Measurements from ENCODE around the gene RPS19BP1.
A peak's percentile ranks its signal among the peaks of the same experiment; 100 is the strongest.
"Not testable (repeated sequence)": the region's sequence is repeated elsewhere in the genome, so short reads cannot be mapped to it uniquely, and the experiment has no call there.

RPS19BP1 gene

GRCh38 chr22:39514373-39514973 lies 18.1 kb downstream of the RPS19BP1 start:
- peak in 1 of 2 donors; percentile 51 for DNase-seq (ENCODE audit: low read depth in 2 of 2)

- DNase-seq (ENCODE audit: low read depth in 2 of 2): no peak
Measured at GRCh38 chr22:39513791-39514190, 18.8 kb downstream of the RPS19BP1 start.

GRCh38 chr22:39512026-39512425 lies 20.5 kb downstream of the RPS19BP1 start:
- DNase-seq (ENCODE audit: low read depth in 2 of 2): no peak

- no peak for DNase-seq (ENCODE audit: low read depth in 2 of 2)
Measured at GRCh38 chr22:39511226-39511625, 21.3 kb downstream of the RPS19BP1 start.

GRCh38 chr22:39510529-39511149 lies 21.9 kb downstream of the RPS19BP1 start:
- DNase-seq (ENCODE audit: low read depth in 2 of 2): no peak

GRCh38 chr22:39508393-39508792 lies 24.2 kb downstream of the RPS19BP1 start:
- DNase-seq (ENCODE audit: low read depth in 2 of 2): no peak

GRCh38 chr22:39507021-39507420 lies 25.5 kb downstream of the RPS19BP1 start:
- DNase-seq (ENCODE audit: low read depth in 2 of 2): not testable (repeated sequence)

GRCh38 chr22:39504071-39504470 lies 28.5 kb downstream of the RPS19BP1 start:
- DNase-seq (ENCODE audit: low read depth in 2 of 2): no peak

GRCh38 chr22:39503630-39504029 lies 28.9 kb downstream of the RPS19BP1 start:
- DNase-seq (ENCODE audit: low read depth in 2 of 2): no peak

- DNase-seq (ENCODE audit: low read depth in 2 of 2): no peak
Measured at GRCh38 chr22:39502789-39503409, 29.6 kb downstream of the RPS19BP1 start.

- DNase-seq (ENCODE audit: low read depth in 2 of 2): peak; percentile 86 to 91
Measured at GRCh38 chr22:39502109-39502788, 30.3 kb downstream of the RPS19BP1 start, which contains the start of gene MIEF1. Gene MIEF1 (plus strand): TSS chr22:39502290. CDS start chr22:39511295, 9,005 bp downstream.

- no peak for DNase-seq (ENCODE audit: low read depth in 2 of 2)
Measured at GRCh38 chr22:39501644-39502108, 30.9 kb downstream of the RPS19BP1 start.

GRCh38 chr22:39500101-39500500 lies 32.4 kb downstream of the RPS19BP1 start:
- no peak for DNase-seq (ENCODE audit: low read depth in 2 of 2)

- no peak for DNase-seq (ENCODE audit: low read depth in 2 of 2)
Measured at GRCh38 chr22:39498802-39499201, 33.7 kb downstream of the RPS19BP1 start.

GRCh38 chr22:39498368-39498767 lies 34.2 kb downstream of the RPS19BP1 start:
- no peak for DNase-seq (ENCODE audit: low read depth in 2 of 2)

- DNase-seq (ENCODE audit: low read depth in 2 of 2): no peak
Measured at GRCh38 chr22:39497429-39497828, 35.1 kb downstream of the RPS19BP1 start.

- DNase-seq (ENCODE audit: low read depth in 2 of 2): peak in 1 of 2 donors; percentile 52
Measured at GRCh38 chr22:39496131-39496838, 36.3 kb downstream of the RPS19BP1 start.

GRCh38 chr22:39494471-39495120 lies 38.0 kb downstream of the RPS19BP1 start:
- DNase-seq (ENCODE audit: low read depth in 2 of 2): no peak

GRCh38 chr22:39493759-39494158 lies 38.8 kb downstream of the RPS19BP1 start:
- no peak for DNase-seq (ENCODE audit: low read depth in 2 of 2)

GRCh38 chr22:39492186-39492585 lies 40.4 kb downstream of the RPS19BP1 start:
- no peak for DNase-seq (ENCODE audit: low read depth in 2 of 2)

GRCh38 chr22:39491696-39492095 lies 40.9 kb downstream of the RPS19BP1 start:
- no peak for DNase-seq (ENCODE audit: low read depth in 2 of 2)

All from stimulated activated CD4-positive, alpha-beta T cell treated with anti-CD3 and anti-CD28 coated beads, Interleukin-1b, Interleukin-23, amount 100 ng/mL, for 4 hours (primary cell).